ENCODE results near the gene TTYH2. TPM values are rescaled to one million over a fixed set of nuclear protein-coding genes. Genes with fewer than 3 reads are reported as not detected.
A peak's percentile ranks its signal among the peaks of the same experiment; 100 is the strongest.
"Not testable (repeated sequence)": the region's sequence is repeated elsewhere in the genome, so short reads cannot be mapped to it uniquely, and the experiment has no call there.

TTYH2 gene
- total and polyA plus RNA-seq, 7 experiments from 2014 or later, result 1.9 to 15.8 (median 9.8) TPM

- Mint-ChIP-seq H3K27ac (no peak overlapping the region), H3K36me3 (no peaks in the 10 kb centered on the region), H3K27me3 (no peaks in the 10 kb centered on the region), H3K9me3 (no peaks in the 10 kb centered on the region), H3K4me1 (peaks cover 0 to 2% (median 0%) of the 10 kb centered on the region in 7 donors), H3K4me3 (no peak overlapping the region)
- no peaks in the 10 kb centered on the region for H3K4me1 ChIP-seq (ENCODE audit: control insufficient read depth in 2 of 2, insufficient read depth in 2 of 2, low read length in 2 of 2)
- no peaks in the 10 kb centered on the region for H3K9me3 ChIP-seq (ENCODE audit: control insufficient read depth in 2 of 3, low read length in 3 of 3)
- DNase-seq (no peak), ATAC-seq (no peak)
- no peaks in the 10 kb centered on the region for H3K36me3 ChIP-seq (ENCODE audit: control insufficient read depth in 2 of 3, insufficient read depth in 3 of 3, low read length in 3 of 3)
- intact Hi-C loops (cut with micrococcal nuclease), result loop anchor here in 1 of 2 donors (5.0 kb wide), 1 partner anchor 48 kb away; the partner anchor contains the start of gene TTYH2
- H3K27me3 ChIP-seq (ENCODE audit: control insufficient read depth in 2 of 2, insufficient read depth in 2 of 2, low read length in 2 of 2), result no peaks in the 10 kb centered on the region
- POLR2A ChIA-PET, result no interaction called here
- CTCF ChIA-PET, result no interaction called here
- H3K27ac ChIP-seq (ENCODE audit: low read depth, low read length), result no peak overlapping the region
- H3K4me3 ChIP-seq (ENCODE audit: low read length), result no peak overlapping the region
These were observed 46.5 kb downstream of the TTYH2 start for GRCh38 chr17:74259667-74260524.

DNA sequence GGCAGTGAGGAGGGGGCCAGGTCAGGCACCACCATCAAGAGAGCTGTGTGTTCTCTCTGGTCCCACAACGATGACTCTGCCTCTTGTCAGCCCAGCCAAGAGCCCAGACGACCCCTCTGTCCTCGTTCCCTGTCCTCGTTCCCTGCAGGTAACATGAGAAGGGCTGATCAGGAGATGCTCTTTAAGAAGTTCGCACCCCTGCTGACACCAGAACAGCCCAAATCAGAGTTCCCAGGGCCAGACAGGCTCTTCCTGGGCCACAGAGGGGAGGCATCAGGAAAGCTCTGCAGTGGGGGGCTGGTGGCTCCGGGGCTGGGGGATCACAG lies 47.1 kb downstream of the TTYH2 start:
- H3K4me3 ChIP-seq (ENCODE audit: low read length), result no peak overlapping the region
- H3K27ac Mint-ChIP-seq, result no peak overlapping the region
- no peaks in the 10 kb centered on the region for H3K9me3 Mint-ChIP-seq
- H3K27me3 Mint-ChIP-seq, result no peaks in the 10 kb centered on the region
- H3K4me3 Mint-ChIP-seq, result no peak overlapping the region
- intact Hi-C loops (cut with micrococcal nuclease), result loop anchor here in 1 of 2 donors (5.0 kb wide), 1 partner anchor 48 kb away; the partner anchor contains the start of gene TTYH2
- no peaks in the 10 kb centered on the region for H3K9me3 ChIP-seq (ENCODE audit: control insufficient read depth in 2 of 3, low read length in 3 of 3)
- no peaks in the 10 kb centered on the region for H3K36me3 ChIP-seq (ENCODE audit: control insufficient read depth in 2 of 3, insufficient read depth in 3 of 3, low read length in 3 of 3)
- no peaks in the 10 kb centered on the region for H3K36me3 Mint-ChIP-seq
- no peak for ATAC-seq
- peaks cover 0 to 2% (median 0%) of the 10 kb centered on the region in 7 donors for H3K4me1 Mint-ChIP-seq
- no peaks in the 10 kb centered on the region for H3K27me3 ChIP-seq (ENCODE audit: control insufficient read depth in 2 of 2, insufficient read depth in 2 of 2, low read length in 2 of 2)
- no peak for DNase-seq
- ChIA-PET CTCF (no interaction called here), POLR2A (interaction anchor here (1.1 kb wide), 1 partner anchor 14 kb away, joined by 3 read pairs; no protein-coding TSS in a partner anchor)
- H3K27ac ChIP-seq (ENCODE audit: low read depth, low read length), result no peak overlapping the region
- H3K4me1 ChIP-seq (ENCODE audit: control insufficient read depth in 2 of 2, insufficient read depth in 2 of 2, low read length in 2 of 2), result no peaks in the 10 kb centered on the region

DNA sequence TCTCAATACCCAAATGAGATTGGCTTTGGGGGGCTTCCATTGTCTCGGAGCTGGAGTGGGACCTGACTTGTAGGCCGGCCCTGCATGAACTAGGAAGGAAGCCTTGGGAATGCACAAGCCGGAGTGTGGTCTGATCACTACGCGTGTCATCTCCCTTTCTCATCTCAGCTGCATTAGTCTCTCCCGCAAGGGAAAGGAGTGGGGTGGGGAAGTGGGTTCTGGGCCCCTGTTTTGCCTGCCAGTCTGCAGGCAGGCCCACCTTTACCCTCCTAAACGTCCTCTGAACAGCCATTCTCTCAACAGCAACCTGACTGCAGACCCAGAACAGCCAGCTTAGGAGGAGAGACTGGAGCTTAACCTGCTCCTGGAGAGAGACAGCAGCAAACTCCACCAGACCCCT lies 49.2 kb downstream of the TTYH2 start:
- CTCF ChIA-PET, result interaction anchor here (0.8 kb wide), 1 partner anchor 48 kb away, joined by 3 read pairs; no protein-coding TSS in a partner anchor
- Histone ChIP-seq H3K27me3 (ENCODE audit: control insufficient read depth in 2 of 2, insufficient read depth in 2 of 2, low read length in 2 of 2) (no peaks in the 10 kb centered on the region), H3K4me1 (ENCODE audit: control insufficient read depth in 2 of 2, insufficient read depth in 2 of 2, low read length in 2 of 2) (no peaks in the 10 kb centered on the region), H3K9me3 (ENCODE audit: control insufficient read depth in 2 of 3, low read length in 3 of 3) (no peaks in the 10 kb centered on the region), H3K4me3 (ENCODE audit: low read length) (no peak overlapping the region), H3K27ac (ENCODE audit: low read depth, low read length) (no peak overlapping the region), H3K36me3 (ENCODE audit: control insufficient read depth in 2 of 3, insufficient read depth in 3 of 3, low read length in 3 of 3) (no peaks in the 10 kb centered on the region)
- intact Hi-C loops (cut with micrococcal nuclease), result loop anchor here in 1 of 2 donors (5.0 kb wide), 1 partner anchor 50 kb away; the partner anchor contains the start of gene TTYH2
- DNase-seq, result no peak
- no peak overlapping the region for H3K27ac Mint-ChIP-seq
- H3K4me3 Mint-ChIP-seq, result no peak overlapping the region
- peaks cover 0 to 2% (median under 1%) of the 10 kb centered on the region in 7 donors for H3K4me1 Mint-ChIP-seq
- no peak for ATAC-seq
- H3K36me3 Mint-ChIP-seq, result peaks cover 0 to 2% (median 0%) of the 10 kb centered on the region in 5 donors
- H3K27me3 Mint-ChIP-seq, result peaks cover 0 to 8% (median 2%) of the 10 kb centered on the region in 5 donors
- POLR2A ChIA-PET, result interaction anchor here (0.5 kb wide), 1 partner anchor 12 kb away, joined by 4 read pairs; no protein-coding TSS in a partner anchor
- H3K9me3 Mint-ChIP-seq, result peaks cover 0 to 1% (median 0%) of the 10 kb centered on the region in 11 donors

DNA sequence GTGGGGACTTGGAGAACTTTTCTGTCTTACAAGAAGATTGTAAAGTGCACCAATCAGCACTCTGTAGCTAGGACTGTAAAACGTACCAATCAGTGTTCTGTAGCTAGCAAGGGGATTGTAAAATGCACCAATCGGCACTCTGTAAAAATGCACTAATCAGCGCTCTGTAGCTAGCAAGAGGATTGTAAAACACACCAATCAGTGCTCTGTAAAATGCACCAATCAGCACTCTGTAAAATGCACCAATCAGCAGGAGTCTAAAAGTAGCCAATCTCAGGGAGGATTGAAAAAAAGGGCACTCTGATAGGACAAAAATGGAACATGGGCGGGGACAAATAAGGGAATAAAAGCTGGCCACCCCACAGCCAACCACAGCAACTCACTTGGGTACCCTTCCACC lies 53.7 kb downstream of the TTYH2 start:
- CTCF ChIA-PET; H3K27ac Mint-ChIP-seq; H3K9me3 ChIP-seq (ENCODE audit: control insufficient read depth in 2 of 3, low read length in 3 of 3); ATAC-seq; H3K36me3 ChIP-seq (ENCODE audit: control insufficient read depth in 2 of 3, insufficient read depth in 3 of 3, low read length in 3 of 3); H3K4me3 Mint-ChIP-seq; H3K4me1 ChIP-seq (ENCODE audit: control insufficient read depth in 2 of 2, insufficient read depth in 2 of 2, low read length in 2 of 2); H3K4me3 ChIP-seq (ENCODE audit: low read length); H3K9me3 Mint-ChIP-seq; H3K27me3 ChIP-seq (ENCODE audit: control insufficient read depth in 2 of 2, insufficient read depth in 2 of 2, low read length in 2 of 2); intact Hi-C loops (cut with micrococcal nuclease); H3K36me3 Mint-ChIP-seq; H3K27ac ChIP-seq (ENCODE audit: low read depth, low read length); DNase-seq: not testable (repeated sequence)
- peaks cover 0 to 13% (median 6%) of the 10 kb centered on the region in 7 donors for H3K4me1 Mint-ChIP-seq
- POLR2A ChIA-PET, result interaction anchor here (1.5 kb wide), 1 partner anchor 15 kb away, joined by 3 read pairs; no protein-coding TSS in a partner anchor
- peaks cover 0 to 25% (median 8%) of the 10 kb centered on the region in 5 donors for H3K27me3 Mint-ChIP-seq

GRCh38 chr17:74267579-74267978 lies 54.2 kb downstream of the TTYH2 start:
- Mint-ChIP-seq H3K9me3 (peaks cover 0 to 2% (median 0%) of the 10 kb centered on the region in 11 donors), H3K27me3 (peaks cover 0 to 25% (median 8%) of the 10 kb centered on the region in 5 donors), H3K4me3 (no peak overlapping the region), H3K36me3 (peaks cover 0 to 2% (median 0%) of the 10 kb centered on the region in 5 donors), H3K27ac (no peak overlapping the region), H3K4me1 (peaks cover 0 to 13% (median 6%) of the 10 kb centered on the region in 7 donors)
- ChIA-PET POLR2A (interaction anchor here (1.5 kb wide), 1 partner anchor 15 kb away, joined by 3 read pairs; no protein-coding TSS in a partner anchor), CTCF (no interaction called here)
- Histone ChIP-seq H3K27me3 (ENCODE audit: control insufficient read depth in 2 of 2, insufficient read depth in 2 of 2, low read length in 2 of 2) (no peaks in the 10 kb centered on the region), H3K4me3 (ENCODE audit: low read length) (no peak overlapping the region), H3K27ac (ENCODE audit: low read depth, low read length) (no peak overlapping the region), H3K36me3 (ENCODE audit: control insufficient read depth in 2 of 3, insufficient read depth in 3 of 3, low read length in 3 of 3) (no peaks in the 10 kb centered on the region), H3K9me3 (ENCODE audit: control insufficient read depth in 2 of 3, low read length in 3 of 3) (no peaks in the 10 kb centered on the region), H3K4me1 (ENCODE audit: control insufficient read depth in 2 of 2, insufficient read depth in 2 of 2, low read length in 2 of 2) (no peaks in the 10 kb centered on the region)
- intact Hi-C loops (cut with micrococcal nuclease), result no loop called here
- ATAC-seq (no peak), DNase-seq (no peak)

DNA sequence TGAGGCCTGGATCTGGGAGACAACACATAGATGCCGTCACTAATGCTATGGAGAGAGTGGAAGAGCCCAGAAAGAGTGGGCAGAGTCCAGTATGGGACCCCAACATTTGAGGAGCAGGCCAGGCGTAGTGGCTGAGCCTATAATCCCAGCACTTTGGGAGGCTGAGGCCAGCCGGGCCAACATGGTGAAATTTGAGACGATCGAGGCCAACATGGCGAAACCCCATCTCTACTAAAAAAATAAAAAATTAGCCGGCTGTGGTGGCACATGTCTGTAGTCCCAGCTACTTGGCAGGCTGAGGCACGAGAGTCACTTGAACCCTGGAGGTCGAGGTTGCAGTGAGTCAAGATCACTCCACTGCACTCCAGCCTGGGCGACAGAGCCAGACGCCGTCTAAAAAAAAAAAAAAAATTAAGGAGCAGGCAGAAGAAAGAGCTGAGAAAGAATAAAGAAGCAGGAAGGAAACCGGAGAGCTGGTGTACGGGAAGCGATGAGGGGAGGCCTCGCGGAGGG lies 54.7 kb downstream of the TTYH2 start:
- Histone ChIP-seq H3K4me1 (ENCODE audit: control insufficient read depth in 2 of 2, insufficient read depth in 2 of 2, low read length in 2 of 2) (no peaks in the 10 kb centered on the region), H3K9me3 (ENCODE audit: control insufficient read depth in 2 of 3, low read length in 3 of 3) (no peaks in the 10 kb centered on the region), H3K36me3 (ENCODE audit: control insufficient read depth in 2 of 3, insufficient read depth in 3 of 3, low read length in 3 of 3) (no peaks in the 10 kb centered on the region), H3K4me3 (ENCODE audit: low read length) (no peak overlapping the region), H3K27me3 (ENCODE audit: control insufficient read depth in 2 of 2, insufficient read depth in 2 of 2, low read length in 2 of 2) (no peaks in the 10 kb centered on the region), H3K27ac (ENCODE audit: low read depth, low read length) (no peak overlapping the region)
- intact Hi-C loops (cut with micrococcal nuclease), result no loop called here
- Mint-ChIP-seq H3K27ac (peak overlapping the region in 1 of 9 donors; percentile 84), H3K36me3 (peaks cover 0 to 2% (median 0%) of the 10 kb centered on the region in 5 donors), H3K9me3 (peaks cover 0 to 2% (median 0%) of the 10 kb centered on the region in 11 donors), H3K4me3 (no peak overlapping the region), H3K27me3 (peaks cover 0 to 30% (median 10%) of the 10 kb centered on the region in 5 donors), H3K4me1 (peaks cover 0 to 13% (median 6%) of the 10 kb centered on the region in 7 donors)
- ChIA-PET POLR2A (interaction anchor here (1.5 kb wide), 1 partner anchor 14 kb away, joined by 3 read pairs; no protein-coding TSS in a partner anchor), CTCF (no interaction called here)
- ATAC-seq (no peak), DNase-seq (no peak)

All from naive thymus-derived CD4-positive, alpha-beta T cell (primary cell).